Loucy (cell line): ENCODE measurements around the gene MCC.

Experiments
- H2AFZ ChIP-seq: fragments of 200-600 bp; sonication (generic); 2 replicates; pipeline ENCODE4 v1.6.0; 2016; ENCODE audit warnings: antibody characterized with exemption, mild to moderate bottlenecking, low read length, moderate library complexity
- H3F3A ChIP-seq: fragments of 200-600 bp; 2 replicates; pipeline ENCODE4 v1.6.0; 2016; ENCODE audit warnings: antibody characterized with exemption, low read depth, mild to moderate bottlenecking
- H3K27me3 ChIP-seq: fragments of 200-600 bp; sonication (generic); 2 replicates; pipeline ENCODE4 v1.6.1; 2014; ENCODE audit warnings: low read length, mild to moderate bottlenecking; ENCODE audit not compliant: insufficient read depth, poor library complexity, severe bottlenecking
- H3K36me3 ChIP-seq: fragments of 200-600 bp; sonication (generic); 2 replicates; pipeline ENCODE4 v1.6.1; 2016; ENCODE audit warnings: low read length; ENCODE audit not compliant: insufficient read depth
- H3K4me1 ChIP-seq: fragments of 200-600 bp; sonication (generic); 2 replicates; pipeline ENCODE4 v1.5.1; 2014; ENCODE audit warnings: low read length, mild to moderate bottlenecking; ENCODE audit not compliant: insufficient read depth, poor library complexity, severe bottlenecking
- H3K4me2 ChIP-seq: fragments of 200-600 bp; sonication (generic); 2 replicates; pipeline ENCODE4 v1.6.0; 2014; ENCODE audit warnings: antibody characterized with exemption, low read length, low read depth, mild to moderate bottlenecking; ENCODE audit not compliant: poor library complexity, severe bottlenecking
- H3K4me3 ChIP-seq: fragments of 200-600 bp; sonication (generic); 2 replicates; pipeline ENCODE4 v1.5.1; 2014; ENCODE audit warnings: low read length, mild to moderate bottlenecking, mixed read lengths; ENCODE audit not compliant: poor library complexity, severe bottlenecking
- H3K79me2 ChIP-seq: fragments of 200-600 bp; sonication (generic); 2 replicates; pipeline ENCODE4 v1.6.1; 2014; ENCODE audit warnings: low read length; ENCODE audit not compliant: insufficient read depth
- H3K9ac ChIP-seq: fragments of 200-600 bp; sonication (generic); 2 replicates; pipeline ENCODE4 v1.6.0; 2014; ENCODE audit warnings: mild to moderate bottlenecking, low read depth, low read length, moderate library complexity; ENCODE audit not compliant: poor library complexity, severe bottlenecking
- H3K9me2 ChIP-seq: fragments of 200-600 bp; sonication (generic); replicated peaks from 2 replicates; pipeline ENCODE4 v1.6.1; 2016; ENCODE audit warnings: low read depth, low read length, mixed read lengths
- H3K9me3 ChIP-seq: fragments of 200-600 bp; sonication (generic); 2 replicates; pipeline ENCODE4 v1.6.1; 2014; ENCODE audit warnings: mild to moderate bottlenecking, antibody characterized with exemption, low read length, low read depth; ENCODE audit not compliant: insufficient read depth
- H4K20me1 ChIP-seq: fragments of 200-600 bp; sonication (generic); 2 replicates; pipeline ENCODE4 v1.6.0; 2014; ENCODE audit warnings: antibody characterized with exemption, low read length, mild to moderate bottlenecking; ENCODE audit not compliant: insufficient read depth, poor library complexity, severe bottlenecking
- EZH2phosphoT487 ChIP-seq: fragments of 200-600 bp; IDR thresholded peaks from 2 replicates; pipeline ENCODE4 v1.6.1; 2018; ENCODE audit warnings: antibody characterized with exemption, mild to moderate bottlenecking, moderate library complexity, borderline replicate concordance
- TF ChIP-seq, protein P1 (sequence below): fragments of 200-600 bp; sonication (generic); conservative IDR thresholded peaks from 2 replicates; pipeline ENCODE4 v1.5.1; 2014; ENCODE audit warnings: mild to moderate bottlenecking, antibody characterized with exemption, low read length

MCC gene

DNA sequence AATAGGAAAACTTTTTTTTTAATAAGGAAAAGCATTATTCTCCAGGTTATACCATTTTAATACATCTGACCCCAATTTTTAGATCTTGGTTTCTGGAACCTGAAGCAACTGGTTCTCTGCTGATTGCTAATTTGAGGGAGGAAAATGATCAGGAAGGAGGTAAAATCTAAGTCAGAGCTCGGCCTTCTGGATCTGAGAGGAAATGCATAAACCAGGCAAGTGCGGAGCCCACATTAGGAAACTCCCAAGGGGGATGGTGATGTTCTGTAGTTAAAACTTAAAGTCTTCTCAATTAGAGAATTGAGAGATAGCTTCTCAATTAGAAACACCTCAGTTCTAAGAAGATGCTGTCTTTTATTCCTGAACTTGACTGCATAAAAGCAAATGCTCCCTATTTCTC, 167.0 kb downstream of the MCC start:
- H3K9ac ChIP-seq, result no peak overlapping the region
- H3K9me3 ChIP-seq, result no peaks in the 10 kb centered on the region
- H3K36me3 ChIP-seq, result no peaks in the 10 kb centered on the region
- TF ChIP-seq EZH2phosphoT487, result no peak
- TF ChIP-seq, protein P1, sequence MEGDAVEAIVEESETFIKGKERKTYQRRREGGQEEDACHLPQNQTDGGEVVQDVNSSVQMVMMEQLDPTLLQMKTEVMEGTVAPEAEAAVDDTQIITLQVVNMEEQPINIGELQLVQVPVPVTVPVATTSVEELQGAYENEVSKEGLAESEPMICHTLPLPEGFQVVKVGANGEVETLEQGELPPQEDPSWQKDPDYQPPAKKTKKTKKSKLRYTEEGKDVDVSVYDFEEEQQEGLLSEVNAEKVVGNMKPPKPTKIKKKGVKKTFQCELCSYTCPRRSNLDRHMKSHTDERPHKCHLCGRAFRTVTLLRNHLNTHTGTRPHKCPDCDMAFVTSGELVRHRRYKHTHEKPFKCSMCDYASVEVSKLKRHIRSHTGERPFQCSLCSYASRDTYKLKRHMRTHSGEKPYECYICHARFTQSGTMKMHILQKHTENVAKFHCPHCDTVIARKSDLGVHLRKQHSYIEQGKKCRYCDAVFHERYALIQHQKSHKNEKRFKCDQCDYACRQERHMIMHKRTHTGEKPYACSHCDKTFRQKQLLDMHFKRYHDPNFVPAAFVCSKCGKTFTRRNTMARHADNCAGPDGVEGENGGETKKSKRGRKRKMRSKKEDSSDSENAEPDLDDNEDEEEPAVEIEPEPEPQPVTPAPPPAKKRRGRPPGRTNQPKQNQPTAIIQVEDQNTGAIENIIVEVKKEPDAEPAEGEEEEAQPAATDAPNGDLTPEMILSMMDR, result no peak
- no peak overlapping the region for H3K4me3 ChIP-seq
- H3K27me3 ChIP-seq, result no peaks in the 10 kb centered on the region
- peaks cover 17% of the 10 kb centered on the region for H3K4me1 ChIP-seq
- H2AFZ ChIP-seq, result no peak overlapping the region
- no peaks in the 10 kb centered on the region for H3K79me2 ChIP-seq
- no peaks in the 10 kb centered on the region for H4K20me1 ChIP-seq
- H3K9me2 ChIP-seq, result no peaks in the 10 kb centered on the region
- H3K4me2 ChIP-seq, result no peak overlapping the region
- H3F3A ChIP-seq, result no peaks in the 10 kb centered on the region

DNA sequence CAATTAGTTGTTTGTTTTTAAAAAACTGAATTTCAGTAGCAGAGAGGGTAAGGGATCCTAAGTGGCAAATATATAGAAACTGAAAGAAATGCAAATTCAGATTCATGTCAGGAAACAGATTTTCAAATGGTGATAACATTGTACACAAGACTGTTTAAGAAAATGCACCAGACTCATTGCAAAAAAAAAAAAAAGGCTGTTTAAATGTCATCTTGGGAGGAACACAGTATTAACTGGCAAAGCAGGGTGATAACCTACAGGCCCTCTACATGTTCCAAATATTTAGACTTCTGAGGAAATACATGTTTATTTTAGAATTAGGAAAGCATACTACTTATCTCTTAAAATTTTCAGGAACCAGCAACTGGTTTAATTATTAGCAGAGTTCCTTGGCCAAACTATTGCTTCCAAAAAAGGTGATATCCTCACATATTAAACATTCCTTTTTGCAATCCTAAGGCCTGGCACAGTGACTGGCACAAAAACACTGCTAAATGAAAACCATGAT, 167.9 kb downstream of the MCC start:
- peak overlapping the region; percentile 48 for H3K4me2 ChIP-seq
- no peak overlapping the region for H2AFZ ChIP-seq
- no peaks in the 10 kb centered on the region for H3K9me3 ChIP-seq
- H3K4me1 ChIP-seq, result peaks cover 17% of the 10 kb centered on the region
- H3K4me3 ChIP-seq, result no peak overlapping the region
- H3K79me2 ChIP-seq, result no peaks in the 10 kb centered on the region
- no peaks in the 10 kb centered on the region for H4K20me1 ChIP-seq
- no peaks in the 10 kb centered on the region for H3F3A ChIP-seq
- no peaks in the 10 kb centered on the region for H3K36me3 ChIP-seq
- TF ChIP-seq, protein P1, result no peak
- no peak for TF ChIP-seq EZH2phosphoT487
- H3K9me2 ChIP-seq, result no peaks in the 10 kb centered on the region
- H3K27me3 ChIP-seq, result no peaks in the 10 kb centered on the region
- peak overlapping the region; percentile 48 for H3K9ac ChIP-seq

DNA sequence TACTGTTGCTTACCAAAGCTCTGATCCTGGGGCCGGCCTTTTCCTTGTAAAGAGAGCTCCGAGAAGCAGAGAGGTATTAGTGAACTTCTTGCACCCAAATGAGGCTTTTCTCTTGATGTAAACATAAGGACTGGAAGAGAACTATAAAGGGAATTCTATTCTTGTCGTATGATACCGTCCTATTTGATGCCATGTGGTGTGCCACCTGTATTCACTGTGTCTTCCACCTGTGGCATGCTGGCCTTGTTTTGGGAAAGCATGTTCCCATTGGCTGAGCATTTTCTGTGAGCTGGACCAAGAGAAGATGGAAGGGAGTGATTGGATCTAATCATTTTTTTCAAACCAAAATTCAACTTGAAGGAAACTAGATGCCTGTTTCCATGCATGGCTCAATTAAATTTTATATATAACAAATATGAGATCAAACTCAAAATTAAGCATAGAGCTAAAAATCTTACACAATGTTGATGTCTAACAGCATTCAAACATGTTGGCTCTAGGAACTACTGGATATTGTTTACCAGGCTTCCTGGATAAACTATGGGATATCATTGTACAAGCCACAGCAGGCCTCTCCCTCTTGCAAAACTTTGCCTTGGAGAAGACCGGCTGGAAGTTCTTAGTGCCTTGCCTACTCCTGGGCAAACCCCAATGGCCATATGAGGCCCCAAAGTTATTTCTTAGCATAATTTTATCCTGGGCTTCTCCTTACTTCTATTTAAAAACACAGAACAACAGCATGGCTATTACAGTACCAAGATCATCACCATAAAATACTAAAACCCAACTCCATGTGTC, 168.8 kb downstream of the MCC start:
- peak overlapping the region; percentile 48 for H3K4me2 ChIP-seq
- H3K36me3 ChIP-seq, result no peaks in the 10 kb centered on the region
- H2AFZ ChIP-seq, result peak overlapping the region; percentile 39; the same call in 1 of the 2 replicates
- H3K4me3 ChIP-seq, result no peak overlapping the region
- no peaks in the 10 kb centered on the region for H3K9me3 ChIP-seq
- no peak for TF ChIP-seq EZH2phosphoT487
- TF ChIP-seq, protein P1, result no peak
- H3K4me1 ChIP-seq, result peaks cover 17% of the 10 kb centered on the region
- H3K9ac ChIP-seq, result no peak overlapping the region
- no peaks in the 10 kb centered on the region for H3K79me2 ChIP-seq
- no peaks in the 10 kb centered on the region for H3K9me2 ChIP-seq
- H3K27me3 ChIP-seq, result no peaks in the 10 kb centered on the region
- H4K20me1 ChIP-seq, result no peaks in the 10 kb centered on the region
- H3F3A ChIP-seq, result no peaks in the 10 kb centered on the region
